WTC11 (cell line): Measurements from ENCODE around the gene PEX26. TPM values are rescaled to one million over a fixed set of nuclear protein-coding genes. Genes with fewer than 3 reads are reported as not detected.

ENCODE experiments used
- ATAC-seq: fragments of 200-7000 bp; cut with Tn5 transposase; 2 replicates; pipeline ENCODE4 v1.10.0; 2021; ENCODE audit warnings: mild to moderate bottlenecking, moderate library complexity
- CTCF ChIA-PET: fragments of 300-600 bp; sonication (Branson Sonifier 250); formaldehyde crosslinking; loops from one replicate; lab custom pipeline; 2021; ENCODE audit warnings: antibody characterized with exemption; lab: Charles Lee
- POLR2A ChIA-PET: fragments of 350-600 bp; sonication (Branson Sonifier 250); formaldehyde crosslinking; loops from one replicate; lab custom pipeline; 2021; ENCODE audit warnings: antibody characterized with exemption; lab: Charles Lee
- DNase-seq: peaks from one replicate; pipeline ENCODE4 v3.0.0; 2021; ENCODE audit warnings: low spot score
- H3K27ac Mint-ChIP-seq: 2 replicates; pipeline ENCODE4 v1.8.0; 2021; ENCODE audit warnings: mixed read lengths
- H3K27me3 Mint-ChIP-seq: 2 replicates; pipeline ENCODE4 v1.8.0; 2021; ENCODE audit warnings: low read depth, mild to moderate bottlenecking, moderate library complexity, mixed read lengths
- H3K36me3 Mint-ChIP-seq: 2 replicates; pipeline ENCODE4 v1.8.0; 2021; ENCODE audit warnings: mixed read lengths
- H3K4me1 Mint-ChIP-seq: 2 replicates; pipeline ENCODE4 v1.8.0; 2022; ENCODE audit warnings: mixed read lengths
- H3K4me3 Mint-ChIP-seq: 2 replicates; pipeline ENCODE4 v1.8.0; 2021; ENCODE audit warnings: mild to moderate bottlenecking, moderate library complexity, mixed read lengths
- H3K9me3 Mint-ChIP-seq: 2 replicates; pipeline ENCODE4 v1.8.0; 2021; ENCODE audit warnings: mixed read lengths
- ETV6 ChIP-seq: sonication (generic); formaldehyde crosslinking; IDR thresholded peaks from 2 replicates; pipeline ENCODE4 v1.8.1; 2022; ENCODE audit warnings: mild to moderate bottlenecking, missing genetic modification reagents
- GTF2I ChIP-seq: fragments of 250-450 bp; sonication (Bioruptor Pico); conservative IDR thresholded peaks from 2 replicates; pipeline ENCODE4 v1.4.0; 2021; ENCODE audit warnings: mild to moderate bottlenecking
- HMGA2 ChIP-seq: fragments of 250-450 bp; sonication (Bioruptor Pico); IDR thresholded peaks from 2 replicates; pipeline ENCODE4 v1.4.0; 2021; ENCODE audit warnings: mild to moderate bottlenecking, moderate library complexity
- JAZF1 ChIP-seq: fragments of 250-450 bp; sonication (Bioruptor Pico); IDR thresholded peaks from 2 replicates; pipeline ENCODE4 v1.9.0; 2021; ENCODE audit warnings: moderate library complexity, mild to moderate bottlenecking, inconsistent platforms
- NR3C1 ChIP-seq: sonication (generic); formaldehyde crosslinking; conservative IDR thresholded peaks from 2 replicates; pipeline ENCODE4 v1.8.1; 2023; ENCODE audit warnings: low read depth, mild to moderate bottlenecking, missing genetic modification reagents
- TCF7 ChIP-seq: sonication (generic); formaldehyde crosslinking; IDR thresholded peaks from 2 replicates; pipeline ENCODE4 v1.8.0; 2022; ENCODE audit warnings: mild to moderate bottlenecking, low read depth, missing genetic modification reagents, moderate library complexity
- TP53 ChIP-seq: sonication (generic); formaldehyde crosslinking; IDR thresholded peaks from 2 replicates; pipeline ENCODE4 v1.8.1; 2023; ENCODE audit warnings: mild to moderate bottlenecking, missing genetic modification reagents
- total RNA-seq: library from RNA; stranded (reverse); gene quantifications from 3 replicates; pipeline ENCODE4 v1.2.3, GENCODE V29; 2021
- TF ChIP-seq, protein P1 (sequence below): sonication (generic); formaldehyde crosslinking; IDR thresholded peaks from 2 replicates; pipeline ENCODE4 v1.8.1; 2023; ENCODE audit warnings: mild to moderate bottlenecking, missing genetic modification reagents
- TF ChIP-seq, protein P2 (sequence below): sonication (generic); formaldehyde crosslinking; IDR thresholded peaks from 2 replicates; pipeline ENCODE4 v1.8.0; 2022; ENCODE audit warnings: missing genetic modification reagents
- TF ChIP-seq, protein P3 (sequence below): sonication (generic); formaldehyde crosslinking; IDR thresholded peaks from 2 replicates; pipeline ENCODE4 v1.8.1; 2023; ENCODE audit warnings: mild to moderate bottlenecking, moderate library complexity, missing genetic modification reagents
- TF ChIP-seq, protein P4 (sequence below): sonication (generic); formaldehyde crosslinking; IDR thresholded peaks from 2 replicates; pipeline ENCODE4 v1.8.1; 2023; ENCODE audit warnings: mild to moderate bottlenecking, missing genetic modification reagents, borderline replicate concordance
- TF ChIP-seq, protein P5 (sequence below): fragments of 250-450 bp; sonication (Bioruptor Pico); IDR thresholded peaks from 2 replicates; pipeline ENCODE4 v1.9.0; 2021; ENCODE audit warnings: mild to moderate bottlenecking
- TF ChIP-seq, protein P6 (sequence below): sonication (generic); formaldehyde crosslinking; IDR thresholded peaks from 2 replicates; pipeline ENCODE4 v1.8.1; 2022; ENCODE audit warnings: mild to moderate bottlenecking, missing genetic modification reagents, moderate library complexity, borderline replicate concordance
- TF ChIP-seq, protein P7 (sequence below): sonication (generic); formaldehyde crosslinking; conservative IDR thresholded peaks from 2 replicates; pipeline ENCODE4 v1.8.1; 2023; ENCODE audit warnings: mild to moderate bottlenecking, low read depth, missing genetic modification reagents, moderate library complexity

The PEX26 gene
- total RNA-seq, 1 experiment from 2014 or later = 52.3 TPM

DNA sequence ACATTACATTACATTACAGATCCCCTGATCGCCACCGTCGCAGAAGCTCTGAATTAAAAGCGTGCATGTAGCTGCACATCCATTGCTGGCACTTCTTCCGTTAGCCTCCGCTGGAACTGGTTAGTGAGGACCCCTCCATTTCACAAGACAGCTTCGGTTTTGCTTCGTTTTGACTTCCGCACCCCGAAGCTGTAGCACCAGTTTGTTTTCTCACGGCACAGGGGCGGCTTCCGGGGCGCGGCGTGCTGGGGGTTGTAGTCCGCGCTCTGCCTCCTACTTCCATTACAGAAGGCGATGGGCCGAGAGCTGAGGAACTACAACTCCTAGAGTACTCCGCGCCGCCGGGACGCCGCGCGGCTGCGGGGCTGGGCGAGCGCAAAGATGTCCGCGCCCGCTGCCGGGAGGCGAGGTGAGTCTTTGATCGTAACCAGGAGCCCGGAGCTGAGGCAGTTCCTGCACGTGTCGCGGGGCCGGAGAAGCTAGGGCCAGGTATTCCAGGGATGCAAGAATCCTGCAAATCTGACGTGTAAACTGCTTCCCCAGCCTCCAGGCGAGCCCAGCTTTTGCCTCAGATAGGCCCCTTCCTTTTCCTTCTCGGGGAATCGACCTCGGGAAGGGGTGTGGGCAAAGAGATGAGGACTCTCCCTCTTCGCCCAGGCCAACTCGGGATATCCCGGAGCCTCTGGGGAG is at the start of gene PEX26 (continued):
- TF ChIP-seq, protein P1, sequence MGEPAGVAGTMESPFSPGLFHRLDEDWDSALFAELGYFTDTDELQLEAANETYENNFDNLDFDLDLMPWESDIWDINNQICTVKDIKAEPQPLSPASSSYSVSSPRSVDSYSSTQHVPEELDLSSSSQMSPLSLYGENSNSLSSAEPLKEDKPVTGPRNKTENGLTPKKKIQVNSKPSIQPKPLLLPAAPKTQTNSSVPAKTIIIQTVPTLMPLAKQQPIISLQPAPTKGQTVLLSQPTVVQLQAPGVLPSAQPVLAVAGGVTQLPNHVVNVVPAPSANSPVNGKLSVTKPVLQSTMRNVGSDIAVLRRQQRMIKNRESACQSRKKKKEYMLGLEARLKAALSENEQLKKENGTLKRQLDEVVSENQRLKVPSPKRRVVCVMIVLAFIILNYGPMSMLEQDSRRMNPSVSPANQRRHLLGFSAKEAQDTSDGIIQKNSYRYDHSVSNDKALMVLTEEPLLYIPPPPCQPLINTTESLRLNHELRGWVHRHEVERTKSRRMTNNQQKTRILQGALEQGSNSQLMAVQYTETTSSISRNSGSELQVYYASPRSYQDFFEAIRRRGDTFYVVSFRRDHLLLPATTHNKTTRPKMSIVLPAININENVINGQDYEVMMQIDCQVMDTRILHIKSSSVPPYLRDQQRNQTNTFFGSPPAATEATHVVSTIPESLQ = no peak
- 0 out of 2 replicates have a peak, but pooled peaks have one; percentile 36 for TF ChIP-seq ETV6
- TF ChIP-seq, protein P2, sequence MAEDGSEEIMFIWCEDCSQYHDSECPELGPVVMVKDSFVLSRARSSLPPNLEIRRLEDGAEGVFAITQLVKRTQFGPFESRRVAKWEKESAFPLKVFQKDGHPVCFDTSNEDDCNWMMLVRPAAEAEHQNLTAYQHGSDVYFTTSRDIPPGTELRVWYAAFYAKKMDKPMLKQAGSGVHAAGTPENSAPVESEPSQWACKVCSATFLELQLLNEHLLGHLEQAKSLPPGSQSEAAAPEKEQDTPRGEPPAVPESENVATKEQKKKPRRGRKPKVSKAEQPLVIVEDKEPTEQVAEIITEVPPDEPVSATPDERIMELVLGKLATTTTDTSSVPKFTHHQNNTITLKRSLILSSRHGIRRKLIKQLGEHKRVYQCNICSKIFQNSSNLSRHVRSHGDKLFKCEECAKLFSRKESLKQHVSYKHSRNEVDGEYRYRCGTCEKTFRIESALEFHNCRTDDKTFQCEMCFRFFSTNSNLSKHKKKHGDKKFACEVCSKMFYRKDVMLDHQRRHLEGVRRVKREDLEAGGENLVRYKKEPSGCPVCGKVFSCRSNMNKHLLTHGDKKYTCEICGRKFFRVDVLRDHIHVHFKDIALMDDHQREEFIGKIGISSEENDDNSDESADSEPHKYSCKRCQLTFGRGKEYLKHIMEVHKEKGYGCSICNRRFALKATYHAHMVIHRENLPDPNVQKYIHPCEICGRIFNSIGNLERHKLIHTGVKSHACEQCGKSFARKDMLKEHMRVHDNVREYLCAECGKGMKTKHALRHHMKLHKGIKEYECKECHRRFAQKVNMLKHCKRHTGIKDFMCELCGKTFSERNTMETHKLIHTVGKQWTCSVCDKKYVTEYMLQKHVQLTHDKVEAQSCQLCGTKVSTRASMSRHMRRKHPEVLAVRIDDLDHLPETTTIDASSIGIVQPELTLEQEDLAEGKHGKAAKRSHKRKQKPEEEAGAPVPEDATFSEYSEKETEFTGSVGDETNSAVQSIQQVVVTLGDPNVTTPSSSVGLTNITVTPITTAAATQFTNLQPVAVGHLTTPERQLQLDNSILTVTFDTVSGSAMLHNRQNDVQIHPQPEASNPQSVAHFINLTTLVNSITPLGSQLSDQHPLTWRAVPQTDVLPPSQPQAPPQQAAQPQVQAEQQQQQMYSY = no peak

DNA sequence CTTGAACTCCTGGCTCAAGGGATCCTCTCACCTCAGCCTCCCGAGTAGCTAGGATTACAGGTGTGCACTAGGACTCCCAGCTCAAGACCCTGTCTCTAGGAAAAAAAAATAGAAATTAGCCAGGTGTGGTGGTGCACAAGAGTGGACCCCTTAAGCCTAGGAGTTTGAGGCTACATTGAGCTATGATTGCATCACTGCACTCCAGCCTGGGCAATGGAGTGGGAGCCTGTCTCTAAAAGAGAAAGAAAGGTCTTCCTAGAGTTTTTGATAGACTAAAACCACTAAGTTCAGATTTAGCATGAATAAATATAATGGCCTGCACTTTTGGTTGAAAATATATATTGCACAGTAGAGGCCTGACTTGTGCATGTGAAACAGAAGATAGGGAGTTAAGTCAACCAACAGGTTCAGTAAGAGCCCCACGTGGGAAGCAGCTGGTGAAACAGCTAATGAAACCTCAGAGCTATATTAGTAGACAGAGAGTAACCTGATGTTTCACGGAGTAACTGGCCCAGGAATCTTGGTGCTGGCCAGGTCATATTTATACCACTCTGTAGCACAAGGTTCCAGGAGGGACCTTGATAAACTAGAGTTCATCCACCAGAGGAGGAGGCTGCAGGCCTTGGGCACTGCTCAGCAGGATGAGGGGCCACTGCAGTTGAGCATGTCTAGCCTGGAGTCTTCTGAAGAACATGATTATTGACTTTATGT is 48.8 kb upstream of the PEX26 start:
- H3K27ac Mint-ChIP-seq = no peak overlapping the region
- ATAC-seq (no peak), DNase-seq (no peak)
- POLR2A ChIA-PET = no interaction called here
- H3K4me1 Mint-ChIP-seq = peaks cover 7% of the 10 kb centered on the region
- CTCF ChIA-PET = interaction anchor here (0.6 to 1.4 kb wide), 4 partner anchors 10 to 37 kb away, joined by 3 to 4 read pairs (median 3); no protein-coding TSS in a partner anchor
- H3K27me3 Mint-ChIP-seq = peaks cover 44% of the 10 kb centered on the region
- H3K4me3 Mint-ChIP-seq = no peak overlapping the region
- no peaks in the 10 kb centered on the region for H3K36me3 Mint-ChIP-seq
- no peaks in the 10 kb centered on the region for H3K9me3 Mint-ChIP-seq
- TF ChIP-seq, protein P3, sequence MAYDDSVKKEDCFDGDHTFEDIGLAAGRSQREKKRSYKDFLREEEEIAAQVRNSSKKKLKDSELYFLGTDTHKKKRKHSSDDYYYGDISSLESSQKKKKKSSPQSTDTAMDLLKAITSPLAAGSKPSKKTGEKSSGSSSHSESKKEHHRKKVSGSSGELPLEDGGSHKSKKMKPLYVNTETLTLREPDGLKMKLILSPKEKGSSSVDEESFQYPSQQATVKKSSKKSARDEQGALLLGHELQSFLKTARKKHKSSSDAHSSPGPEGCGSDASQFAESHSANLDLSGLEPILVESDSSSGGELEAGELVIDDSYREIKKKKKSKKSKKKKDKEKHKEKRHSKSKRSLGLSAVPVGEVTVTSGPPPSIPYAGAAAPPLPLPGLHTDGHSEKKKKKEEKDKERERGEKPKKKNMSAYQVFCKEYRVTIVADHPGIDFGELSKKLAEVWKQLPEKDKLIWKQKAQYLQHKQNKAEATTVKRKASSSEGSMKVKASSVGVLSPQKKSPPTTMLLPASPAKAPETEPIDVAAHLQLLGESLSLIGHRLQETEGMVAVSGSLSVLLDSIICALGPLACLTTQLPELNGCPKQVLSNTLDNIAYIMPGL (CRISPR knock-in tag) = no peak
- TF ChIP-seq, protein P4, sequence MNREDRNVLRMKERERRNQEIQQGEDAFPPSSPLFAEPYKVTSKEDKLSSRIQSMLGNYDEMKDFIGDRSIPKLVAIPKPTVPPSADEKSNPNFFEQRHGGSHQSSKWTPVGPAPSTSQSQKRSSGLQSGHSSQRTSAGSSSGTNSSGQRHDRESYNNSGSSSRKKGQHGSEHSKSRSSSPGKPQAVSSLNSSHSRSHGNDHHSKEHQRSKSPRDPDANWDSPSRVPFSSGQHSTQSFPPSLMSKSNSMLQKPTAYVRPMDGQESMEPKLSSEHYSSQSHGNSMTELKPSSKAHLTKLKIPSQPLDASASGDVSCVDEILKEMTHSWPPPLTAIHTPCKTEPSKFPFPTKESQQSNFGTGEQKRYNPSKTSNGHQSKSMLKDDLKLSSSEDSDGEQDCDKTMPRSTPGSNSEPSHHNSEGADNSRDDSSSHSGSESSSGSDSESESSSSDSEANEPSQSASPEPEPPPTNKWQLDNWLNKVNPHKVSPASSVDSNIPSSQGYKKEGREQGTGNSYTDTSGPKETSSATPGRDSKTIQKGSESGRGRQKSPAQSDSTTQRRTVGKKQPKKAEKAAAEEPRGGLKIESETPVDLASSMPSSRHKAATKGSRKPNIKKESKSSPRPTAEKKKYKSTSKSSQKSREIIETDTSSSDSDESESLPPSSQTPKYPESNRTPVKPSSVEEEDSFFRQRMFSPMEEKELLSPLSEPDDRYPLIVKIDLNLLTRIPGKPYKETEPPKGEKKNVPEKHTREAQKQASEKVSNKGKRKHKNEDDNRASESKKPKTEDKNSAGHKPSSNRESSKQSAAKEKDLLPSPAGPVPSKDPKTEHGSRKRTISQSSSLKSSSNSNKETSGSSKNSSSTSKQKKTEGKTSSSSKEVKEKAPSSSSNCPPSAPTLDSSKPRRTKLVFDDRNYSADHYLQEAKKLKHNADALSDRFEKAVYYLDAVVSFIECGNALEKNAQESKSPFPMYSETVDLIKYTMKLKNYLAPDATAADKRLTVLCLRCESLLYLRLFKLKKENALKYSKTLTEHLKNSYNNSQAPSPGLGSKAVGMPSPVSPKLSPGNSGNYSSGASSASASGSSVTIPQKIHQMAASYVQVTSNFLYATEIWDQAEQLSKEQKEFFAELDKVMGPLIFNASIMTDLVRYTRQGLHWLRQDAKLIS (CRISPR knock-in tag) = no peak
- TF ChIP-seq GTF2I (no peak), JAZF1 (CRISPR knock-in tag) (no peak), NR3C1 (CRISPR knock-in tag) (no peak), TCF7 (CRISPR knock-in tag) (no peak), HMGA2 (CRISPR knock-in tag) (no peak), TP53 (CRISPR knock-in tag) (no peak)
- TF ChIP-seq, protein P5, sequence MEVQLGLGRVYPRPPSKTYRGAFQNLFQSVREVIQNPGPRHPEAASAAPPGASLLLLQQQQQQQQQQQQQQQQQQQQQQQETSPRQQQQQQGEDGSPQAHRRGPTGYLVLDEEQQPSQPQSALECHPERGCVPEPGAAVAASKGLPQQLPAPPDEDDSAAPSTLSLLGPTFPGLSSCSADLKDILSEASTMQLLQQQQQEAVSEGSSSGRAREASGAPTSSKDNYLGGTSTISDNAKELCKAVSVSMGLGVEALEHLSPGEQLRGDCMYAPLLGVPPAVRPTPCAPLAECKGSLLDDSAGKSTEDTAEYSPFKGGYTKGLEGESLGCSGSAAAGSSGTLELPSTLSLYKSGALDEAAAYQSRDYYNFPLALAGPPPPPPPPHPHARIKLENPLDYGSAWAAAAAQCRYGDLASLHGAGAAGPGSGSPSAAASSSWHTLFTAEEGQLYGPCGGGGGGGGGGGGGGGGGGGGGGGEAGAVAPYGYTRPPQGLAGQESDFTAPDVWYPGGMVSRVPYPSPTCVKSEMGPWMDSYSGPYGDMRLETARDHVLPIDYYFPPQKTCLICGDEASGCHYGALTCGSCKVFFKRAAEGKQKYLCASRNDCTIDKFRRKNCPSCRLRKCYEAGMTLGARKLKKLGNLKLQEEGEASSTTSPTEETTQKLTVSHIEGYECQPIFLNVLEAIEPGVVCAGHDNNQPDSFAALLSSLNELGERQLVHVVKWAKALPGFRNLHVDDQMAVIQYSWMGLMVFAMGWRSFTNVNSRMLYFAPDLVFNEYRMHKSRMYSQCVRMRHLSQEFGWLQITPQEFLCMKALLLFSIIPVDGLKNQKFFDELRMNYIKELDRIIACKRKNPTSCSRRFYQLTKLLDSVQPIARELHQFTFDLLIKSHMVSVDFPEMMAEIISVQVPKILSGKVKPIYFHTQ (CRISPR knock-in tag) = no peak
- TF ChIP-seq, protein P6, sequence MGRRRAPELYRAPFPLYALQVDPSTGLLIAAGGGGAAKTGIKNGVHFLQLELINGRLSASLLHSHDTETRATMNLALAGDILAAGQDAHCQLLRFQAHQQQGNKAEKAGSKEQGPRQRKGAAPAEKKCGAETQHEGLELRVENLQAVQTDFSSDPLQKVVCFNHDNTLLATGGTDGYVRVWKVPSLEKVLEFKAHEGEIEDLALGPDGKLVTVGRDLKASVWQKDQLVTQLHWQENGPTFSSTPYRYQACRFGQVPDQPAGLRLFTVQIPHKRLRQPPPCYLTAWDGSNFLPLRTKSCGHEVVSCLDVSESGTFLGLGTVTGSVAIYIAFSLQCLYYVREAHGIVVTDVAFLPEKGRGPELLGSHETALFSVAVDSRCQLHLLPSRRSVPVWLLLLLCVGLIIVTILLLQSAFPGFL = no peak
- TF ChIP-seq, protein P7, sequence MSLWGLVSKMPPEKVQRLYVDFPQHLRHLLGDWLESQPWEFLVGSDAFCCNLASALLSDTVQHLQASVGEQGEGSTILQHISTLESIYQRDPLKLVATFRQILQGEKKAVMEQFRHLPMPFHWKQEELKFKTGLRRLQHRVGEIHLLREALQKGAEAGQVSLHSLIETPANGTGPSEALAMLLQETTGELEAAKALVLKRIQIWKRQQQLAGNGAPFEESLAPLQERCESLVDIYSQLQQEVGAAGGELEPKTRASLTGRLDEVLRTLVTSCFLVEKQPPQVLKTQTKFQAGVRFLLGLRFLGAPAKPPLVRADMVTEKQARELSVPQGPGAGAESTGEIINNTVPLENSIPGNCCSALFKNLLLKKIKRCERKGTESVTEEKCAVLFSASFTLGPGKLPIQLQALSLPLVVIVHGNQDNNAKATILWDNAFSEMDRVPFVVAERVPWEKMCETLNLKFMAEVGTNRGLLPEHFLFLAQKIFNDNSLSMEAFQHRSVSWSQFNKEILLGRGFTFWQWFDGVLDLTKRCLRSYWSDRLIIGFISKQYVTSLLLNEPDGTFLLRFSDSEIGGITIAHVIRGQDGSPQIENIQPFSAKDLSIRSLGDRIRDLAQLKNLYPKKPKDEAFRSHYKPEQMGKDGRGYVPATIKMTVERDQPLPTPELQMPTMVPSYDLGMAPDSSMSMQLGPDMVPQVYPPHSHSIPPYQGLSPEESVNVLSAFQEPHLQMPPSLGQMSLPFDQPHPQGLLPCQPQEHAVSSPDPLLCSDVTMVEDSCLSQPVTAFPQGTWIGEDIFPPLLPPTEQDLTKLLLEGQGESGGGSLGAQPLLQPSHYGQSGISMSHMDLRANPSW (CRISPR knock-in tag) = no peak
